ENCODE data around the gene EME1.

GRCh38 chr17:50370052-50370451, 3.0 kb upstream of the EME1 start:
- no peak for TF ChIP-seq SUZ12 (IDR thresholded peaks at IDR 0.05; ENCODE audit: extremely low read depth, insufficient read depth, insufficient read length)
- TF ChIP-seq ZNF274 (IDR thresholded peaks at IDR 0.05; ENCODE audit: low read depth, low read length), result no peak
- TF ChIP-seq YY1 (IDR thresholded peaks at IDR 0.05; ENCODE audit: insufficient read depth, insufficient read length), result no peak
